ENCODE data around the gene GABRG3.

DNA sequence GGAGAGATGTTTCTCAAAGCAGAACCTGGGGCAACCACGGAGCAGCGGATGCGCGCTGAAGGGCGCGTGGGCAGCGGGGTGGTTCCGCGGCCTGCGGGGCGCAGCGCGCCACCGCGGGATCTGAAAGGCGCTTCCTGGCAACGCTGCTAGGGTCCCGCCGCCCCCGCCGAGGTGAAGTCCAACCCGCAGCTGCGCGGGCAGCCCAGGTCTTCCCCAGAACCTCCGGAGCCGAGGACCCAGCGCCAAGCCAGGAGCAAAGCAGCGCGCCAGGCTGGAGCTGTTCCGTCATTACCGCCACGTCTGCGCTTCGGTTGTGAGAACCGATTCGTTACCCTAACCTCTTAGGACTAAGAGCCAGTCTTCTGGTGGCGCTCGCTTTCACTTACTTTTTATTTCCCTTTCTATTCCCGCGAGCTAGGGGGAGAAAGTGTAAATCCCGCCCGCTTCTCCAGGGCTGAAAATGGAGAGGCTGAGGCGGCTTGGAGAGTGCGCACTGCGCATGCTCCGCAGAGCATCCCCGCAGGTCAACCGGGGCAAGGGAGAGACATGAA lies 3.2 kb upstream of the GABRG3 start:
- TF ChIP-seq TAF1 (IDR thresholded peaks at IDR 0.05; ENCODE audit: borderline replicate concordance, insufficient read depth, low read length) = no peak
- TF ChIP-seq SIN3A (IDR thresholded peaks at IDR 0.05; ENCODE audit: borderline replicate concordance, insufficient read depth, low read length) = no peak
- TF ChIP-seq, protein P1, sequence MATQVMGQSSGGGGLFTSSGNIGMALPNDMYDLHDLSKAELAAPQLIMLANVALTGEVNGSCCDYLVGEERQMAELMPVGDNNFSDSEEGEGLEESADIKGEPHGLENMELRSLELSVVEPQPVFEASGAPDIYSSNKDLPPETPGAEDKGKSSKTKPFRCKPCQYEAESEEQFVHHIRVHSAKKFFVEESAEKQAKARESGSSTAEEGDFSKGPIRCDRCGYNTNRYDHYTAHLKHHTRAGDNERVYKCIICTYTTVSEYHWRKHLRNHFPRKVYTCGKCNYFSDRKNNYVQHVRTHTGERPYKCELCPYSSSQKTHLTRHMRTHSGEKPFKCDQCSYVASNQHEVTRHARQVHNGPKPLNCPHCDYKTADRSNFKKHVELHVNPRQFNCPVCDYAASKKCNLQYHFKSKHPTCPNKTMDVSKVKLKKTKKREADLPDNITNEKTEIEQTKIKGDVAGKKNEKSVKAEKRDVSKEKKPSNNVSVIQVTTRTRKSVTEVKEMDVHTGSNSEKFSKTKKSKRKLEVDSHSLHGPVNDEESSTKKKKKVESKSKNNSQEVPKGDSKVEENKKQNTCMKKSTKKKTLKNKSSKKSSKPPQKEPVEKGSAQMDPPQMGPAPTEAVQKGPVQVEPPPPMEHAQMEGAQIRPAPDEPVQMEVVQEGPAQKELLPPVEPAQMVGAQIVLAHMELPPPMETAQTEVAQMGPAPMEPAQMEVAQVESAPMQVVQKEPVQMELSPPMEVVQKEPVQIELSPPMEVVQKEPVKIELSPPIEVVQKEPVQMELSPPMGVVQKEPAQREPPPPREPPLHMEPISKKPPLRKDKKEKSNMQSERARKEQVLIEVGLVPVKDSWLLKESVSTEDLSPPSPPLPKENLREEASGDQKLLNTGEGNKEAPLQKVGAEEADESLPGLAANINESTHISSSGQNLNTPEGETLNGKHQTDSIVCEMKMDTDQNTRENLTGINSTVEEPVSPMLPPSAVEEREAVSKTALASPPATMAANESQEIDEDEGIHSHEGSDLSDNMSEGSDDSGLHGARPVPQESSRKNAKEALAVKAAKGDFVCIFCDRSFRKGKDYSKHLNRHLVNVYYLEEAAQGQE (IDR thresholded peaks at IDR 0.05; ENCODE audit: insufficient read depth in 1 of 2, low read depth in 2 of 2, low read length in 2 of 2) = no peak
- TF ChIP-seq POLR2AphosphoS5 (IDR thresholded peaks at IDR 0.05; ENCODE audit: low read depth, low read length) = no peak
- no peak for TF ChIP-seq FOXP2 (optimal IDR thresholded peaks at IDR 0.05; ENCODE audit: borderline replicate concordance, extremely low read depth, extremely low read length, insufficient read depth)

Data from PFSK-1 (cell line).